Liver (tissue), 3 donors: ENCODE results near the gene NGF.

ENCODE experiments used
- ATF3 ChIP-seq: IDR thresholded peaks from 2 replicates; pipeline ENCODE4 v1.6.1; 2016; ENCODE audit warnings: antibody characterized with exemption
- EGR1 ChIP-seq, 2 donors: IDR thresholded peaks; 2 replicates each; pipeline ENCODE4 v1.6.1; 2016 to 2018; ENCODE audit warnings: antibody characterized with exemption in 2 of 2, low read depth in 2 of 2
- NR2F2 ChIP-seq: IDR thresholded peaks from 2 replicates; pipeline ENCODE4 v1.6.1; 2016; ENCODE audit warnings: antibody characterized with exemption
- RAD21 ChIP-seq, 2 donors: IDR thresholded peaks; 2 replicates each; pipeline ENCODE4 v1.6.1; 2016; ENCODE audit warnings: antibody characterized with exemption in 2 of 2, mild to moderate bottlenecking in 2 of 2
- REST ChIP-seq: IDR thresholded peaks from 2 replicates; pipeline ENCODE4 v1.6.1; 2016; ENCODE audit warnings: antibody characterized with exemption, mild to moderate bottlenecking
- YY1 ChIP-seq: IDR thresholded peaks from 2 replicates; pipeline ENCODE4 v1.6.1; 2016; ENCODE audit warnings: antibody characterized with exemption, mild to moderate bottlenecking
- ZBTB33 ChIP-seq: IDR thresholded peaks from 2 replicates; pipeline ENCODE4 v1.6.1; 2016; ENCODE audit warnings: antibody characterized with exemption
- TF ChIP-seq, protein P1 (sequence below): fragments of 150-350 bp; IDR thresholded peaks from 2 replicates; pipeline ENCODE4 v1.5.1; 2017; ENCODE audit warnings: improper control_type of control experiment, low read depth, low read length; ENCODE audit not compliant: missing input control
- donor health status: healthy.
- donor health status: healthy.

GRCh38 chr1:115277276-115277675 lies 60.8 kb downstream of the NGF start:
- TF ChIP-seq EGR1 (IDR thresholded peaks at IDR 0.05; ENCODE audit: low read depth in 2 of 2), result no peak
- TF ChIP-seq YY1, result no peak
- TF ChIP-seq, protein P1, sequence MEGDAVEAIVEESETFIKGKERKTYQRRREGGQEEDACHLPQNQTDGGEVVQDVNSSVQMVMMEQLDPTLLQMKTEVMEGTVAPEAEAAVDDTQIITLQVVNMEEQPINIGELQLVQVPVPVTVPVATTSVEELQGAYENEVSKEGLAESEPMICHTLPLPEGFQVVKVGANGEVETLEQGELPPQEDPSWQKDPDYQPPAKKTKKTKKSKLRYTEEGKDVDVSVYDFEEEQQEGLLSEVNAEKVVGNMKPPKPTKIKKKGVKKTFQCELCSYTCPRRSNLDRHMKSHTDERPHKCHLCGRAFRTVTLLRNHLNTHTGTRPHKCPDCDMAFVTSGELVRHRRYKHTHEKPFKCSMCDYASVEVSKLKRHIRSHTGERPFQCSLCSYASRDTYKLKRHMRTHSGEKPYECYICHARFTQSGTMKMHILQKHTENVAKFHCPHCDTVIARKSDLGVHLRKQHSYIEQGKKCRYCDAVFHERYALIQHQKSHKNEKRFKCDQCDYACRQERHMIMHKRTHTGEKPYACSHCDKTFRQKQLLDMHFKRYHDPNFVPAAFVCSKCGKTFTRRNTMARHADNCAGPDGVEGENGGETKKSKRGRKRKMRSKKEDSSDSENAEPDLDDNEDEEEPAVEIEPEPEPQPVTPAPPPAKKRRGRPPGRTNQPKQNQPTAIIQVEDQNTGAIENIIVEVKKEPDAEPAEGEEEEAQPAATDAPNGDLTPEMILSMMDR, result no peak
- no peak for TF ChIP-seq RAD21 (IDR thresholded peaks at IDR 0.05)
- no peak for TF ChIP-seq REST
- TF ChIP-seq NR2F2, result no peak
- no peak for TF ChIP-seq ZBTB33
- no peak for TF ChIP-seq ATF3
